Neuron (in vitro differentiated cells): ENCODE data around the gene KDM2A.
"Not testable (repeated sequence)": the region's sequence is repeated elsewhere in the genome, so short reads cannot be mapped to it uniquely, and the experiment has no call there.

Experiments
- H2AFZ ChIP-seq: one replicate; pipeline ENCODE4 v1.6.1; 2013; ENCODE audit warnings: low read depth, mild to moderate bottlenecking, inconsistent platforms, low read length, moderate library complexity
- H3K27me3 ChIP-seq: one replicate; pipeline ENCODE4 v1.6.1; 2013; ENCODE audit warnings: low read length; ENCODE audit not compliant: insufficient read depth
- H3K36me3 ChIP-seq: one replicate; pipeline ENCODE4 v1.6.1; 2013; ENCODE audit warnings: low read length; ENCODE audit not compliant: insufficient read depth
- H3K4me1 ChIP-seq: one replicate; pipeline ENCODE4 v1.6.1; 2013; ENCODE audit warnings: low read length; ENCODE audit not compliant: insufficient read depth
- H3K4me3 ChIP-seq: 2 replicates; pipeline ENCODE4 v1.5.1; 2013; ENCODE audit warnings: mild to moderate bottlenecking, low read length, moderate library complexity
- H3K9me3 ChIP-seq: one replicate; pipeline ENCODE4 v1.6.1; 2013; ENCODE audit warnings: low read length

Gene KDM2A

GRCh38 chr11:67160872-67161783, 42.1 kb downstream of the KDM2A start:
- Histone ChIP-seq H3K9me3 (no peaks in the 10 kb centered on the region), H3K27me3 (no peaks in the 10 kb centered on the region), H2AFZ (no peak overlapping the region), H3K4me1 (no peaks in the 10 kb centered on the region), H3K4me3 (no peak overlapping the region), H3K36me3 (no peaks in the 10 kb centered on the region)

- Histone ChIP-seq H3K9me3 (no peaks in the 10 kb centered on the region), H2AFZ (no peak overlapping the region), H3K4me1 (no peaks in the 10 kb centered on the region), H3K27me3 (no peaks in the 10 kb centered on the region), H3K36me3 (no peaks in the 10 kb centered on the region), H3K4me3 (no peak overlapping the region)
These were observed 43.9 kb downstream of the KDM2A start for GRCh38 chr11:67163006-67163405.

- Histone ChIP-seq H2AFZ (no peak overlapping the region), H3K4me3 (no peak overlapping the region), H3K9me3 (no peaks in the 10 kb centered on the region), H3K36me3 (no peaks in the 10 kb centered on the region), H3K27me3 (no peaks in the 10 kb centered on the region), H3K4me1 (no peaks in the 10 kb centered on the region)
These were observed 46.6 kb downstream of the KDM2A start for GRCh38 chr11:67165623-67166022.

- Histone ChIP-seq H3K27me3 (no peaks in the 10 kb centered on the region), H3K4me1 (no peaks in the 10 kb centered on the region), H3K36me3 (no peaks in the 10 kb centered on the region), H3K9me3 (no peaks in the 10 kb centered on the region), H2AFZ (no peak overlapping the region), H3K4me3 (no peak overlapping the region)
These were observed 48.0 kb downstream of the KDM2A start for GRCh38 chr11:67167091-67167490.

- Histone ChIP-seq H3K27me3 (no peaks in the 10 kb centered on the region), H3K36me3 (no peaks in the 10 kb centered on the region), H2AFZ (no peak overlapping the region), H3K4me1 (no peaks in the 10 kb centered on the region), H3K9me3 (no peaks in the 10 kb centered on the region), H3K4me3 (no peak overlapping the region)
These were observed 48.7 kb downstream of the KDM2A start for GRCh38 chr11:67167719-67168118.

- not testable (repeated sequence) for H3K9me3 ChIP-seq, H3K4me1 ChIP-seq, H3K36me3 ChIP-seq, H2AFZ ChIP-seq, H3K27me3 ChIP-seq, H3K4me3 ChIP-seq
These were observed 49.8 kb downstream of the KDM2A start for GRCh38 chr11:67168911-67169310.

- Histone ChIP-seq H2AFZ (no peak overlapping the region), H3K4me1 (no peaks in the 10 kb centered on the region), H3K9me3 (no peaks in the 10 kb centered on the region), H3K27me3 (no peaks in the 10 kb centered on the region), H3K36me3 (no peaks in the 10 kb centered on the region), H3K4me3 (no peak overlapping the region)
These were observed 55.2 kb downstream of the KDM2A start for GRCh38 chr11:67174311-67174710.

GRCh38 chr11:67177399-67178281, 58.6 kb downstream of the KDM2A start:
- Histone ChIP-seq H3K4me3 (no peak overlapping the region), H3K27me3 (no peaks in the 10 kb centered on the region), H3K4me1 (no peaks in the 10 kb centered on the region), H3K36me3 (peaks cover 20% of the 10 kb centered on the region), H3K9me3 (no peaks in the 10 kb centered on the region), H2AFZ (no peak overlapping the region)

GRCh38 chr11:67178421-67178820, 59.4 kb downstream of the KDM2A start:
- Histone ChIP-seq H3K27me3 (no peaks in the 10 kb centered on the region), H3K4me1 (no peaks in the 10 kb centered on the region), H2AFZ (no peak overlapping the region), H3K9me3 (no peaks in the 10 kb centered on the region), H3K4me3 (no peak overlapping the region), H3K36me3 (peaks cover 26% of the 10 kb centered on the region)

GRCh38 chr11:67178878-67179277, 59.8 kb downstream of the KDM2A start:
- no peak overlapping the region for H2AFZ ChIP-seq
- H3K27me3 ChIP-seq = no peaks in the 10 kb centered on the region
- peaks cover 1% of the 10 kb centered on the region for H3K9me3 ChIP-seq
- peaks cover 30% of the 10 kb centered on the region for H3K36me3 ChIP-seq
- H3K4me1 ChIP-seq = no peaks in the 10 kb centered on the region
- no peak overlapping the region for H3K4me3 ChIP-seq

- H3K4me3 ChIP-seq = no peak overlapping the region
- no peaks in the 10 kb centered on the region for H3K4me1 ChIP-seq
- peaks cover 31% of the 10 kb centered on the region for H3K36me3 ChIP-seq
- H3K27me3 ChIP-seq = no peaks in the 10 kb centered on the region
- no peak overlapping the region for H2AFZ ChIP-seq
- H3K9me3 ChIP-seq = peaks cover 2% of the 10 kb centered on the region
These were observed 60.9 kb downstream of the KDM2A start for GRCh38 chr11:67179892-67180490.

GRCh38 chr11:67194096-67194495, 75.0 kb downstream of the KDM2A start:
- Histone ChIP-seq H3K4me3 (no peak overlapping the region), H3K36me3 (peaks cover 13% of the 10 kb centered on the region), H3K9me3 (no peaks in the 10 kb centered on the region), H3K4me1 (no peaks in the 10 kb centered on the region), H2AFZ (no peak overlapping the region), H3K27me3 (no peaks in the 10 kb centered on the region)

GRCh38 chr11:67195971-67196456, 77.0 kb downstream of the KDM2A start:
- Histone ChIP-seq H3K36me3 (peaks cover 22% of the 10 kb centered on the region), H3K9me3 (no peaks in the 10 kb centered on the region), H3K4me1 (no peaks in the 10 kb centered on the region), H2AFZ (no peak overlapping the region), H3K27me3 (no peaks in the 10 kb centered on the region), H3K4me3 (no peak overlapping the region)
